HL-60 (cell line): Measurements from ENCODE around the gene PITPNB.

Experiments
- DNase-seq, 2 experiments: peaks; one replicate each; pipeline ENCODE4 v3.0.0-alpha.2; 2010 to 2020; ENCODE audit warnings: low read depth in 1 of 2, low spot score in 1 of 2
- H3K27ac ChIP-seq: fragments of 250-450 bp; sonication (Bioruptor Pico); replicated peaks from 2 replicates; pipeline ENCODE4 v1.5.1; 2020; ENCODE audit warnings: mild to moderate bottlenecking, moderate library complexity
- H3K27me3 ChIP-seq: fragments of 250-450 bp; sonication (Bioruptor Pico); 2 replicates; pipeline ENCODE4 v1.5.1; 2021; ENCODE audit warnings: mild to moderate bottlenecking, moderate library complexity; ENCODE audit not compliant: insufficient read depth, poor library complexity, severe bottlenecking
- H3K4me3 ChIP-seq: replicated peaks from 2 replicates; pipeline ENCODE4 v1.5.1; 2011; ENCODE audit warnings: mild to moderate bottlenecking, control low read depth, low read length; ENCODE audit not compliant: insufficient read depth
- CTCF ChIP-seq: IDR thresholded peaks from one replicate; pipeline ENCODE4 v1.5.1; 2011; ENCODE audit warnings: low read length, control low read depth, inconsistent platforms; ENCODE audit not compliant: insufficient read depth
- GABPA ChIP-seq: IDR thresholded peaks from 2 replicates; pipeline ENCODE4 v1.6.1; 2012; ENCODE audit warnings: low read depth
- POLR2AphosphoS5 ChIP-seq: IDR thresholded peaks from 2 replicates; pipeline ENCODE4 v1.6.1; 2012; ENCODE audit warnings: low read depth
- REST ChIP-seq: IDR thresholded peaks from 2 replicates; pipeline ENCODE4 v1.6.1; 2012; ENCODE audit warnings: low read depth; ENCODE audit not compliant: insufficient replicate concordance
- SPI1 ChIP-seq: IDR thresholded peaks from 2 replicates; pipeline ENCODE4 v1.6.1; 2012; ENCODE audit warnings: low read depth, mild to moderate bottlenecking, borderline replicate concordance

The PITPNB gene

GRCh38 chr22:27820896-27821866, 97.9 kb downstream of the PITPNB start:
- H3K4me3 ChIP-seq = no peak overlapping the region
- TF ChIP-seq REST (no peak), POLR2AphosphoS5 (no peak), CTCF (no peak), SPI1 (no peak), GABPA (no peak)
- H3K27ac ChIP-seq = no peak overlapping the region
- no peaks in the 10 kb centered on the region for H3K27me3 ChIP-seq
- DNase-seq = no peak

GRCh38 chr22:27816552-27816951, 102.5 kb downstream of the PITPNB start:
- no peaks in the 10 kb centered on the region for H3K27me3 ChIP-seq
- TF ChIP-seq SPI1 (no peak), CTCF (no peak), REST (no peak)
- no peak overlapping the region for H3K4me3 ChIP-seq
- DNase-seq = no peak
- H3K27ac ChIP-seq = no peak overlapping the region

GRCh38 chr22:27815826-27816530, 103.1 kb downstream of the PITPNB start:
- TF ChIP-seq SPI1 = no peak
- TF ChIP-seq GABPA = no peak
- TF ChIP-seq CTCF = no peak
- TF ChIP-seq REST = no peak
- no peak for TF ChIP-seq POLR2AphosphoS5
- Histone ChIP-seq H3K27me3 (no peaks in the 10 kb centered on the region), H3K27ac (no peak overlapping the region), H3K4me3 (no peak overlapping the region)
- DNase-seq = no peak
